Measurements from ENCODE around the gene SHLD2.
"Not testable (repeated sequence)": the region's sequence is repeated elsewhere in the genome, so short reads cannot be mapped to it uniquely, and the experiment has no call there.

Gene SHLD2

GRCh38 chr10:87149020-87149609, 54.1 kb downstream of the SHLD2 start:
- not testable (repeated sequence) for DNase-seq

GRCh38 chr10:87151516-87151915, 56.5 kb downstream of the SHLD2 start:
- DNase-seq: not testable (repeated sequence)

GRCh38 chr10:87156841-87157240, 61.8 kb downstream of the SHLD2 start:
- not testable (repeated sequence) for DNase-seq

GRCh38 chr10:87157821-87158220, 62.8 kb downstream of the SHLD2 start:
- DNase-seq: not testable (repeated sequence)

GRCh38 chr10:87162703-87163293, 67.8 kb downstream of the SHLD2 start:
- not testable (repeated sequence) for DNase-seq

- not testable (repeated sequence) for DNase-seq
These were observed 68.4 kb downstream of the SHLD2 start for GRCh38 chr10:87163414-87163813.

- not testable (repeated sequence) for DNase-seq
These were observed 74.9 kb downstream of the SHLD2 start for GRCh38 chr10:87169857-87170256.

- not testable (repeated sequence) for DNase-seq
These were observed 75.7 kb downstream of the SHLD2 start for GRCh38 chr10:87170705-87171104.

- DNase-seq: not testable (repeated sequence)
These were observed 76.7 kb downstream of the SHLD2 start for GRCh38 chr10:87171670-87172069.

GRCh38 chr10:87172178-87172577, 77.2 kb downstream of the SHLD2 start:
- DNase-seq: not testable (repeated sequence)

- not testable (repeated sequence) for DNase-seq
These were observed 82.6 kb downstream of the SHLD2 start for GRCh38 chr10:87177587-87177986.

GRCh38 chr10:87184421-87184820, 89.4 kb downstream of the SHLD2 start:
- not testable (repeated sequence) for DNase-seq

GRCh38 chr10:87186016-87186415, 91.0 kb downstream of the SHLD2 start:
- not testable (repeated sequence) for DNase-seq

GRCh38 chr10:87187573-87187972, 92.6 kb downstream of the SHLD2 start:
- not testable (repeated sequence) for DNase-seq

GRCh38 chr10:87191841-87192240, 96.8 kb downstream of the SHLD2 start:
- DNase-seq: not testable (repeated sequence)

- not testable (repeated sequence) for DNase-seq
These were observed 105.9 kb downstream of the SHLD2 start for GRCh38 chr10:87200924-87201323.

GRCh38 chr10:87204801-87205200, 109.8 kb downstream of the SHLD2 start:
- not testable (repeated sequence) for DNase-seq

GRCh38 chr10:87206922-87207321, 111.9 kb downstream of the SHLD2 start:
- not testable (repeated sequence) for DNase-seq

- not testable (repeated sequence) for DNase-seq
These were observed 115.3 kb downstream of the SHLD2 start for GRCh38 chr10:87210309-87210708.

GRCh38 chr10:87211848-87212247, 116.8 kb downstream of the SHLD2 start:
- not testable (repeated sequence) for DNase-seq

- not testable (repeated sequence) for DNase-seq
These were observed 118.3 kb downstream of the SHLD2 start for GRCh38 chr10:87213150-87213765.

- not testable (repeated sequence) for DNase-seq
These were observed 118.8 kb downstream of the SHLD2 start for GRCh38 chr10:87213806-87214205.

GRCh38 chr10:87216120-87216519, 121.1 kb downstream of the SHLD2 start:
- not testable (repeated sequence) for DNase-seq

GRCh38 chr10:87219370-87219769, 124.4 kb downstream of the SHLD2 start:
- DNase-seq: not testable (repeated sequence)
